Body of pancreas (tissue), 4 donors: ENCODE results near the gene GDF11. TPM values are rescaled to one million over a fixed set of nuclear protein-coding genes. Genes with fewer than 3 reads are reported as not detected.

ENCODE experiments used
- ATAC-seq: fragments of 150-250 bp; one replicate; pipeline ENCODE4 v1.9.1; 2016
- DNase-seq, 4 donors: peaks; one replicate each; pipeline ENCODE4 v3.0.0-alpha.2; 2019
- H3K27ac ChIP-seq, 4 donors: fragments of 200-600 bp; sonication (generic); 1 replicate in 3 of 4; 2 replicates in 1 of 4; pipeline versions ENCODE4 v1.5.1 to v1.6.1; 2016 to 2019; ENCODE audit warnings: mild to moderate bottlenecking in 1 of 4, mixed read lengths in 1 of 4, moderate library complexity in 1 of 4
- H3K27me3 ChIP-seq, 2 donors: fragments of 200-600 bp; sonication (generic); one replicate each; pipeline ENCODE4 v1.6.0; 2016; ENCODE audit warnings: mild to moderate bottlenecking in 1 of 2
- H3K36me3 ChIP-seq, 2 donors: fragments of 200-600 bp; sonication (generic); replicated peaks in 1 of 2; 2 replicates each; pipeline ENCODE4 v1.5.1; 2016; ENCODE audit warnings: low read depth in 2 of 2; ENCODE audit not compliant: insufficient read depth in 1 of 2
- H3K4me1 ChIP-seq: fragments of 200-600 bp; sonication (generic); one replicate; pipeline ENCODE4 v1.6.0; 2016
- H3K4me3 ChIP-seq, 2 donors: fragments of 200-600 bp; sonication (generic); 1 replicate in 1 of 2; 2 replicates in 1 of 2; pipeline ENCODE4 v1.5.1; 2016 to 2019
- H3K9me3 ChIP-seq, 3 donors: fragments of 200-600 bp; sonication (generic); 1 replicate in 2 of 3; 2 replicates in 1 of 3; pipeline ENCODE4 v1.5.1; 2016
- CTCF ChIP-seq, 7 experiments: fragments of 450-650 bp in 4 of 7; fragments of 200-600 bp in 3 of 7; sonication (generic) in 3 of 7; IDR thresholded peaks; one replicate each; pipeline ENCODE4 v1.5.1; 2016 to 2019; ENCODE audit warnings: antibody characterized with exemption in 7 of 7
- POLR2A ChIP-seq, 3 donors: fragments of 450-650 bp; IDR thresholded peaks; one replicate each; pipeline ENCODE4 v1.6.1; 2016; ENCODE audit warnings: antibody characterized with exemption in 3 of 3, mild to moderate bottlenecking in 2 of 3
- WGBS, 2 donors: methylation state at CpG; one replicate each; pipeline ENCODE4 v1.1.5; 2017; 5-methylcytosine and 5-hydroxymethylcytosine counted together
- intact Hi-C: fragments of 100-400 bp; cut with DNase I; formaldehyde crosslinking; loops from one replicate; pipeline ENCODE4 v1.15.1; 2023
- total RNA-seq, 2 donors: library from RNA; depleted of rRNA; stranded (reverse); fragments of >200 nt; gene quantifications; one replicate each; pipeline ENCODE4 v1.1.0, GENCODE V29; 2016

Gene GDF11
- total RNA-seq, 2 donors from 2014 or later, result 0.33 to 0.78 TPM

DNA sequence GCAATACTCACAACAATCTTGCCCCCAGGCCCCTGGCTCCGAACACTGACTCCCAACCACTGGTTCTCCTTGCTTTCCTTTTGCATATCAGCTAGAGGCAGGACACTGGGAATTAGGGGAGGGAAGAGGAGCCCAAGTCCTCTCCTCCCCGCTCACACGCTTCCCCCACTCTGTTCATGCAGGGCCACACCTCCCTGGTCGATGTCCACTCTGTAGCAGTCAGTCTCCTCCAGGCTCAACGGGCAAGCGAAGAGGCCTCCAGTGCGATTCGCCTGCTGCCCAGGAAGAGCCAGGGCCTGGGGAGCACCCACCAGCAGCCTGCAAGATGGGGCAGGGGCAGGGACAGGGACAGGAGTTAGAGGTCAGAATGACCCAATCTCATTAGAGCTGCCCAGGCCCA, 40.1 kb upstream of the GDF11 start:
- no peak for TF ChIP-seq POLR2A (IDR thresholded peaks at IDR 0.05)
- TF ChIP-seq CTCF (IDR thresholded peaks at IDR 0.05), result no peak
- no peak overlapping the region for H3K4me3 ChIP-seq
- WGBS, 2 donors, result 79 to 84% methylated on average over 7 to 8 of the region's 8 CpGs
- no peak for ATAC-seq
- intact Hi-C loops, result no loop called here
- DNase-seq, result no peak
- H3K4me1 ChIP-seq, result peaks cover 6% of the 10 kb centered on the region
- H3K9me3 ChIP-seq, result no peaks in the 10 kb centered on the region
- no peak overlapping the region for H3K27ac ChIP-seq
- H3K36me3 ChIP-seq, result no peaks in the 10 kb centered on the region
- no peaks in the 10 kb centered on the region for H3K27me3 ChIP-seq

- no peak for DNase-seq
- Histone ChIP-seq H3K27ac (no peak overlapping the region), H3K4me1 (peaks cover 6% of the 10 kb centered on the region), H3K36me3 (no peaks in the 10 kb centered on the region), H3K4me3 (no peak overlapping the region), H3K9me3 (no peaks in the 10 kb centered on the region), H3K27me3 (no peaks in the 10 kb centered on the region)
- WGBS, 2 donors, result 62 to 69% methylated on average over 2 of the region's 2 CpGs
- no peak for ATAC-seq
- intact Hi-C loops, result no loop called here
- TF ChIP-seq CTCF (IDR thresholded peaks at IDR 0.05) (no peak), POLR2A (IDR thresholded peaks at IDR 0.05) (no peak)
These were observed 39.6 kb upstream of the GDF11 start for GRCh38 chr12:55703288-55703687.

DNA sequence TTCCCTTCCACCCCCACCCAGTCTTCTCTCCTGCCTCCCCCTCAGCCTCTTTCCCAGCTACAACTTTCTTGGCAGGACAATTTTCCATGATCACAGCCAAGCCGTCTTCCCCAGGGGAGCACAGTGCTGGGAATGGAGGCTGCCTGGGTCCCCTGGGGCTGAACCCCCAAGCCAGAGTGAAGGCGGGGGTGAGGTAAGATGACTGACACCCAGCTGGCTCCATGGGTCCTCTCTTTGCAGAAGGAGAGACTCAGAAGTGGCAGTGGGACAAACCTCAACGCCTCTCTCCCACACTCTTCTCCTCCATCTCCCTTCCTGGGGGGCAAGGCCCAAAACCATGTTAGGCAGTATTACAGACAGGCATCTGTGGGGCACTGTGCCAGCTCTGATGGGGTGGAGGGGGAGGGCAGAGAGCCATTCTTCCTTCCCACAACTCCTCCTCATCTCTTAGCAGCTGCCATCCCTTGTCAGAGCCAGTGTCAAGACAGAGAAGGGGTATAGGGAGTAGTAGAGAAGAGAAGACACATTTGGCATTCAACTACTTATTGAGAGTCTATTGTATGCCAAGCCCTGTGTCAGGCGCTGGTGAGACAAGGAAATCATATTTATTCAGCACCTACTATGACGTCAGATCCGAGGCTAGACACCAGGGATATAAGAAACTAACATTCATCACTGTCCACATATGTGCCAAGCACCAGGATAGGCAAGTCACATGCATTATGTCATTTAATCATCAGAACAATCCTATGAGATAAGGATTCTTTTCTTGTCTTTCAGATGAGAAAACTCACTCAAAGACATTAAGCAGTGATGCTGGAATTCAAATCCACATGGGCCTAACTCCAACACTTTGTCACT, 38.8 kb upstream of the GDF11 start:
- DNase-seq (no peak), ATAC-seq (no peak)
- peaks cover 6% of the 10 kb centered on the region for H3K4me1 ChIP-seq
- no peaks in the 10 kb centered on the region for H3K36me3 ChIP-seq
- H3K9me3 ChIP-seq, result no peaks in the 10 kb centered on the region
- TF ChIP-seq POLR2A (IDR thresholded peaks at IDR 0.05) (no peak), CTCF (IDR thresholded peaks at IDR 0.05) (no peak)
- H3K27ac ChIP-seq, result no peak overlapping the region
- intact Hi-C loops, result no loop called here
- H3K27me3 ChIP-seq, result no peaks in the 10 kb centered on the region
- 72 to 76% methylated on average over 6 of the region's 6 CpGs for WGBS, 2 donors
- no peak overlapping the region for H3K4me3 ChIP-seq

GRCh38 chr12:55704824-55705718, 37.9 kb upstream of the GDF11 start:
- TF ChIP-seq POLR2A (IDR thresholded peaks at IDR 0.05) (no peak), CTCF (IDR thresholded peaks at IDR 0.05) (no peak)
- intact Hi-C loops, result no loop called here
- Histone ChIP-seq H3K4me1 (peaks cover 6% of the 10 kb centered on the region), H3K36me3 (no peaks in the 10 kb centered on the region), H3K9me3 (no peaks in the 10 kb centered on the region), H3K27ac (no peak overlapping the region), H3K4me3 (no peak overlapping the region), H3K27me3 (no peaks in the 10 kb centered on the region)
- DNase-seq (no peak), ATAC-seq (no peak)
- WGBS, 2 donors, result 57 to 66% methylated on average over 9 of the region's 9 CpGs
